SK-N-SH (cell line): Measurements from ENCODE around the gene PLXNA4. TPM values are rescaled to one million over a fixed set of nuclear protein-coding genes. Genes with fewer than 3 reads are reported as not detected.

Experiments
- CTCF ChIA-PET: fragments of 300-600, 350-600 bp; formaldehyde crosslinking; extraction: SDS; loops from one replicate; lab custom pipeline; 2021; lab: Yijun Ruan, JAX
- POLR2A ChIA-PET: fragments of 350-600 bp; sonication (Branson Sonifier 250); formaldehyde crosslinking; extraction: SDS; loops from one replicate; lab custom pipeline; 2020; ENCODE audit warnings: antibody characterized with exemption, inconsistent platforms; lab: Yijun Ruan, JAX
- DNase-seq: peaks from one replicate; pipeline ENCODE4 v3.0.0; 2012
- H2AFZ ChIP-seq: fragments of 200-600 bp; sonication (generic); 2 replicates; pipeline ENCODE4 v1.8.1; 2016; ENCODE audit warnings: antibody characterized with exemption, mild to moderate bottlenecking, low read depth
- H3F3A ChIP-seq: fragments of 200-600 bp; sonication (generic); replicated peaks from 2 replicates; pipeline ENCODE3; 2016; ENCODE audit warnings: antibody characterized with exemption, mild to moderate bottlenecking; ENCODE audit not compliant: insufficient read depth
- H3K27ac ChIP-seq, 2 experiments: fragments of 200-500 bp in 1 of 2; fragments of 200-600 bp in 1 of 2; sonication (Bioruptor generic) in 1 of 2; sonication (generic), shearing (Covaris generic) in 1 of 2; 2 replicates each; pipeline versions ENCODE4 v1.5.1 to v1.6.1; 2014 to 2016; ENCODE audit warnings: low read depth in 2 of 2, inconsistent platforms in 1 of 2, low read length in 1 of 2, mild to moderate bottlenecking in 1 of 2, mixed read lengths in 1 of 2
- H3K27me3 ChIP-seq: fragments of 200-600 bp; sonication (generic), shearing (Covaris generic); 2 replicates; pipeline ENCODE4 v1.6.1; 2016; ENCODE audit warnings: mixed run types; ENCODE audit not compliant: insufficient read depth
- H3K36me3 ChIP-seq, 2 experiments: fragments of 200-500 bp in 1 of 2; fragments of 200-600 bp in 1 of 2; sonication (Bioruptor generic) in 1 of 2; sonication (generic) in 1 of 2; replicated peaks in 1 of 2; 2 replicates each; pipeline versions ENCODE3 to v1.5.1; 2014 to 2016; ENCODE audit warnings: low read length in 1 of 2, mild to moderate bottlenecking in 1 of 2; ENCODE audit not compliant: insufficient read depth in 2 of 2, control insufficient read depth in 1 of 2
- H3K4me1 ChIP-seq, 2 experiments: fragments of 200-500 bp in 1 of 2; fragments of 200-600 bp in 1 of 2; sonication (Bioruptor generic) in 1 of 2; sonication (generic), shearing (Covaris generic) in 1 of 2; 2 replicates each; pipeline versions ENCODE4 v1.5.1 to v1.6.1; 2014 to 2016; ENCODE audit warnings: low read depth in 1 of 2, low read length in 1 of 2, mixed run types in 1 of 2; ENCODE audit not compliant: insufficient read depth in 2 of 2, control insufficient read depth in 1 of 2
- H3K4me2 ChIP-seq: fragments of 200-600 bp; sonication (generic), shearing (Covaris generic); 2 replicates; pipeline ENCODE4 v1.6.1; 2017; ENCODE audit warnings: mixed run types
- H3K4me3 ChIP-seq, 2 experiments: fragments of 200-500 bp in 1 of 2; fragments of 200-600 bp in 1 of 2; sonication (Bioruptor generic) in 1 of 2; sonication (generic), shearing (Covaris generic) in 1 of 2; 2 replicates each; pipeline versions ENCODE4 v1.5.1 to v1.8.1; 2014 to 2016; ENCODE audit warnings: low read depth in 2 of 2, inconsistent platforms in 1 of 2, low read length in 1 of 2, mild to moderate bottlenecking in 1 of 2, mixed read lengths in 1 of 2, moderate library complexity in 1 of 2
- H3K79me2 ChIP-seq: fragments of 200-600 bp; sonication (generic); 2 replicates; pipeline ENCODE4 v1.8.1; 2017; ENCODE audit warnings: mild to moderate bottlenecking; ENCODE audit not compliant: insufficient read depth
- H3K9ac ChIP-seq: fragments of 200-600 bp; sonication (generic); 2 replicates; pipeline ENCODE4 v1.6.1; 2017; ENCODE audit warnings: mixed run types
- H3K9me2 ChIP-seq: fragments of 200-600 bp; sonication (generic); 2 replicates; pipeline ENCODE4 v1.6.1; 2017; ENCODE audit warnings: mixed run types
- H3K9me3 ChIP-seq: fragments of 200-600 bp; sonication (generic); 2 replicates; pipeline ENCODE4 v1.6.1; 2017; ENCODE audit warnings: mixed run types, mild to moderate bottlenecking, moderate library complexity
- H4K20me1 ChIP-seq: fragments of 200-600 bp; sonication (generic); 2 replicates; pipeline ENCODE4 v1.6.1; 2017; ENCODE audit warnings: mild to moderate bottlenecking, mixed run types; ENCODE audit not compliant: insufficient read depth
- CHD2 ChIP-seq: fragments of 150-350 bp; IDR thresholded peaks from 2 replicates; pipeline ENCODE4 v1.6.1; 2018; ENCODE audit warnings: low read length; ENCODE audit not compliant: partially characterized antibody
- ELF1 ChIP-seq: IDR thresholded peaks from 2 replicates; pipeline ENCODE4 v1.4.0; 2012
- FOSL2 ChIP-seq: IDR thresholded peaks from 2 replicates; pipeline ENCODE4 v1.4.0; 2012; ENCODE audit warnings: low read depth, mild to moderate bottlenecking, moderate library complexity, borderline replicate concordance
- FOXM1 ChIP-seq: IDR thresholded peaks from 2 replicates; pipeline ENCODE4 v1.4.0; 2012; ENCODE audit warnings: low read depth, mild to moderate bottlenecking
- GATA2 ChIP-seq: sonication (generic); formaldehyde crosslinking; IDR thresholded peaks from 2 replicates; pipeline ENCODE4 v1.5.0; 2020; ENCODE audit warnings: mild to moderate bottlenecking, missing genetic modification reagents
- JUND ChIP-seq: IDR thresholded peaks from 2 replicates; pipeline ENCODE4 v1.4.0; 2012
- MAX ChIP-seq: IDR thresholded peaks from 2 replicates; pipeline ENCODE4 v1.4.0; 2012; ENCODE audit warnings: low read depth
- MEF2A ChIP-seq: IDR thresholded peaks from 2 replicates; pipeline ENCODE4 v1.4.0; 2012; ENCODE audit warnings: low read depth, borderline replicate concordance
- NFIC ChIP-seq: IDR thresholded peaks from 2 replicates; pipeline ENCODE4 v1.4.0; 2012; ENCODE audit warnings: borderline replicate concordance
- RAD21 ChIP-seq: IDR thresholded peaks from 2 replicates; pipeline ENCODE4 v1.6.1; 2012; ENCODE audit warnings: mild to moderate bottlenecking, low read length
- RCOR1 ChIP-seq: fragments of 150-350 bp; IDR thresholded peaks from 2 replicates; pipeline ENCODE4 v1.6.1; 2017; ENCODE audit warnings: antibody characterized with exemption, low read length
- RXRA ChIP-seq: IDR thresholded peaks from 2 replicates; pipeline ENCODE4 v1.4.0; 2012; ENCODE audit warnings: low read depth, mild to moderate bottlenecking, borderline replicate concordance
- TEAD4 ChIP-seq: IDR thresholded peaks from 2 replicates; pipeline ENCODE4 v1.4.0; 2012; ENCODE audit warnings: mild to moderate bottlenecking, borderline replicate concordance; ENCODE audit not compliant: insufficient read depth
- YY1 ChIP-seq: IDR thresholded peaks from 2 replicates; pipeline ENCODE4 v1.4.0; 2012; ENCODE audit warnings: low read depth, mild to moderate bottlenecking
- WGBS: methylation state at CpG from one replicate; pipeline ENCODE4 v1.1.6; 2017; ENCODE audit warnings: low lambda C conversion rate; 5-methylcytosine and 5-hydroxymethylcytosine counted together
- polyA plus RNA-seq, 3 experiments: library from polyadenylated mRNA; depleted of rRNA; stranded (reverse); fragments of >200 nt; gene quantifications; 2 replicates each; pipeline ENCODE4 v1.2.3, GENCODE V29; 2012
- TF ChIP-seq, protein P1 (sequence below): IDR thresholded peaks from 2 replicates; pipeline ENCODE4 v1.6.1; 2012; ENCODE audit warnings: mild to moderate bottlenecking, low read depth, low read length, moderate library complexity
- TF ChIP-seq, protein P2 (sequence below): IDR thresholded peaks from 2 replicates; pipeline ENCODE4 v1.4.0; 2012; ENCODE audit warnings: low read depth, borderline replicate concordance

The PLXNA4 gene
- polyA plus RNA-seq, 1 of the 3 experiments (the other 2 are of a cell fraction): 2.4 TPM

GRCh38 chr7:132462478-132462877 is 113.8 kb downstream of the PLXNA4 start (continued):
- TF ChIP-seq, protein P1, sequence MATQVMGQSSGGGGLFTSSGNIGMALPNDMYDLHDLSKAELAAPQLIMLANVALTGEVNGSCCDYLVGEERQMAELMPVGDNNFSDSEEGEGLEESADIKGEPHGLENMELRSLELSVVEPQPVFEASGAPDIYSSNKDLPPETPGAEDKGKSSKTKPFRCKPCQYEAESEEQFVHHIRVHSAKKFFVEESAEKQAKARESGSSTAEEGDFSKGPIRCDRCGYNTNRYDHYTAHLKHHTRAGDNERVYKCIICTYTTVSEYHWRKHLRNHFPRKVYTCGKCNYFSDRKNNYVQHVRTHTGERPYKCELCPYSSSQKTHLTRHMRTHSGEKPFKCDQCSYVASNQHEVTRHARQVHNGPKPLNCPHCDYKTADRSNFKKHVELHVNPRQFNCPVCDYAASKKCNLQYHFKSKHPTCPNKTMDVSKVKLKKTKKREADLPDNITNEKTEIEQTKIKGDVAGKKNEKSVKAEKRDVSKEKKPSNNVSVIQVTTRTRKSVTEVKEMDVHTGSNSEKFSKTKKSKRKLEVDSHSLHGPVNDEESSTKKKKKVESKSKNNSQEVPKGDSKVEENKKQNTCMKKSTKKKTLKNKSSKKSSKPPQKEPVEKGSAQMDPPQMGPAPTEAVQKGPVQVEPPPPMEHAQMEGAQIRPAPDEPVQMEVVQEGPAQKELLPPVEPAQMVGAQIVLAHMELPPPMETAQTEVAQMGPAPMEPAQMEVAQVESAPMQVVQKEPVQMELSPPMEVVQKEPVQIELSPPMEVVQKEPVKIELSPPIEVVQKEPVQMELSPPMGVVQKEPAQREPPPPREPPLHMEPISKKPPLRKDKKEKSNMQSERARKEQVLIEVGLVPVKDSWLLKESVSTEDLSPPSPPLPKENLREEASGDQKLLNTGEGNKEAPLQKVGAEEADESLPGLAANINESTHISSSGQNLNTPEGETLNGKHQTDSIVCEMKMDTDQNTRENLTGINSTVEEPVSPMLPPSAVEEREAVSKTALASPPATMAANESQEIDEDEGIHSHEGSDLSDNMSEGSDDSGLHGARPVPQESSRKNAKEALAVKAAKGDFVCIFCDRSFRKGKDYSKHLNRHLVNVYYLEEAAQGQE: no peak
- no peak for TF ChIP-seq TEAD4
- TF ChIP-seq RXRA: no peak
- no peak for TF ChIP-seq JUND
- TF ChIP-seq FOSL2: no peak
- no peak for TF ChIP-seq NFIC
- TF ChIP-seq CHD2: no peak
- no peak for TF ChIP-seq FOXM1
- TF ChIP-seq RCOR1: no peak
- TF ChIP-seq ELF1: no peak
- no peak for TF ChIP-seq GATA2
- no peak for TF ChIP-seq YY1

- ChIA-PET POLR2A (no interaction called here), CTCF (interaction anchor here (0.9 kb wide), 1 partner anchor 143 kb away, joined by 3 read pairs; no protein-coding TSS in a partner anchor)
- Histone ChIP-seq H3K9ac (no peak overlapping the region), H3K27ac (peak overlapping the region in 1 of 2 experiments; percentile 18; a peak in 1 of 4 replicates), H3K9me3 (no peaks in the 10 kb centered on the region), H3K4me3 (no peak overlapping the region), H3F3A (no peaks in the 10 kb centered on the region), H2AFZ (no peak overlapping the region), H3K4me2 (no peak overlapping the region), H3K79me2 (no peaks in the 10 kb centered on the region), H3K27me3 (no peaks in the 10 kb centered on the region), H3K36me3 (no peaks in the 10 kb centered on the region), H3K9me2 (no peaks in the 10 kb centered on the region), H4K20me1 (no peaks in the 10 kb centered on the region), H3K4me1 (peaks cover 11 to 18% of the 10 kb centered on the region in 2 experiments)
- 68% methylated on average over 2 of the region's 2 CpGs for WGBS
- no peak for DNase-seq
- TF ChIP-seq, protein P1: no peak
- TF ChIP-seq MAX: no peak
- no peak for TF ChIP-seq RAD21
- TF ChIP-seq NFIC: no peak
- no peak for TF ChIP-seq MEF2A
- TF ChIP-seq, protein P2, sequence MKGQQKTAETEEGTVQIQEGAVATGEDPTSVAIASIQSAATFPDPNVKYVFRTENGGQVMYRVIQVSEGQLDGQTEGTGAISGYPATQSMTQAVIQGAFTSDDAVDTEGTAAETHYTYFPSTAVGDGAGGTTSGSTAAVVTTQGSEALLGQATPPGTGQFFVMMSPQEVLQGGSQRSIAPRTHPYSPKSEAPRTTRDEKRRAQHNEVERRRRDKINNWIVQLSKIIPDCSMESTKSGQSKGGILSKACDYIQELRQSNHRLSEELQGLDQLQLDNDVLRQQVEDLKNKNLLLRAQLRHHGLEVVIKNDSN: no peak
Observed at GRCh38 chr7:132461032-132461592, 115.2 kb downstream of the PLXNA4 start.
